ENCODE data around the gene SAMD9L.

The SAMD9L gene

GRCh38 chr7:93108003-93108402 is 40.2 kb downstream of the SAMD9L start:
- DNase-seq = no peak
- H3K27me3 Mint-ChIP-seq (ENCODE audit: low read depth, poor library complexity) = peaks cover 45% of the 10 kb centered on the region
- no peaks in the 10 kb centered on the region for H3K36me3 Mint-ChIP-seq (ENCODE audit: low read depth)
- TF ChIP-seq, protein P1, sequence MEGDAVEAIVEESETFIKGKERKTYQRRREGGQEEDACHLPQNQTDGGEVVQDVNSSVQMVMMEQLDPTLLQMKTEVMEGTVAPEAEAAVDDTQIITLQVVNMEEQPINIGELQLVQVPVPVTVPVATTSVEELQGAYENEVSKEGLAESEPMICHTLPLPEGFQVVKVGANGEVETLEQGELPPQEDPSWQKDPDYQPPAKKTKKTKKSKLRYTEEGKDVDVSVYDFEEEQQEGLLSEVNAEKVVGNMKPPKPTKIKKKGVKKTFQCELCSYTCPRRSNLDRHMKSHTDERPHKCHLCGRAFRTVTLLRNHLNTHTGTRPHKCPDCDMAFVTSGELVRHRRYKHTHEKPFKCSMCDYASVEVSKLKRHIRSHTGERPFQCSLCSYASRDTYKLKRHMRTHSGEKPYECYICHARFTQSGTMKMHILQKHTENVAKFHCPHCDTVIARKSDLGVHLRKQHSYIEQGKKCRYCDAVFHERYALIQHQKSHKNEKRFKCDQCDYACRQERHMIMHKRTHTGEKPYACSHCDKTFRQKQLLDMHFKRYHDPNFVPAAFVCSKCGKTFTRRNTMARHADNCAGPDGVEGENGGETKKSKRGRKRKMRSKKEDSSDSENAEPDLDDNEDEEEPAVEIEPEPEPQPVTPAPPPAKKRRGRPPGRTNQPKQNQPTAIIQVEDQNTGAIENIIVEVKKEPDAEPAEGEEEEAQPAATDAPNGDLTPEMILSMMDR (IDR thresholded peaks at IDR 0.05) = no peak
- no peak overlapping the region for H3K27ac Mint-ChIP-seq
- H3K9me3 Mint-ChIP-seq = peaks cover 8% of the 10 kb centered on the region
- no peaks in the 10 kb centered on the region for H3K4me1 Mint-ChIP-seq
- no peak overlapping the region for H3K4me3 Mint-ChIP-seq

DNA sequence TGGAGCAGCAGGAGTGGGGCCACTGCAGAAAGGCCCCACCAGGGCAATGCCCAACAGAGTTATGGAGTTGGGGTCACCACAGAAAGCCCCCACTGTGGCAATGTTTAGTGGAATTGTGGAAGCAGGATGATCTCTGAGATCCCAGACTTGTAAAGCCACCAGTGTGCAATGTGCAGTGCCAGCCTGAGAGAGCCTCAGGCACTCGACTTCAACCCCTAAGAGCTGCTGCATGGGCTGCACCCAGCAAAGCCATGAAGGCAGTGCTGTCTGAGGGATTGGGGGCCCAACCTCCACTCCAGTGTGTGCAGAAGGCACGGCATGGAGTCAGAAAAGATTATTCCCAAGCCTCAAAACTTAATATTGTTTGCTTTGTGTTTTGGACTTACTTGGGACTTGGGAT is 50.8 kb downstream of the SAMD9L start:
- no peaks in the 10 kb centered on the region for H3K36me3 Mint-ChIP-seq (ENCODE audit: low read depth)
- H3K4me1 Mint-ChIP-seq = no peaks in the 10 kb centered on the region
- H3K4me3 Mint-ChIP-seq = no peak overlapping the region
- TF ChIP-seq, protein P1 (IDR thresholded peaks at IDR 0.05) = no peak
- H3K27me3 Mint-ChIP-seq (ENCODE audit: low read depth, poor library complexity) = peaks cover 60% of the 10 kb centered on the region
- DNase-seq = no peak
- peaks cover 4% of the 10 kb centered on the region for H3K9me3 Mint-ChIP-seq
- H3K27ac Mint-ChIP-seq = no peak overlapping the region

GRCh38 chr7:93092757-93093370 is 55.3 kb downstream of the SAMD9L start:
- H3K36me3 Mint-ChIP-seq (ENCODE audit: low read depth) = no peaks in the 10 kb centered on the region
- no peak overlapping the region for H3K4me3 Mint-ChIP-seq
- no peaks in the 10 kb centered on the region for H3K4me1 Mint-ChIP-seq
- no peak for DNase-seq
- TF ChIP-seq, protein P1 (IDR thresholded peaks at IDR 0.05) = no peak
- H3K27me3 Mint-ChIP-seq (ENCODE audit: low read depth, poor library complexity) = peaks cover 56% of the 10 kb centered on the region
- no peak overlapping the region for H3K27ac Mint-ChIP-seq
- peaks cover 12% of the 10 kb centered on the region for H3K9me3 Mint-ChIP-seq
